Karpas-422 (cell line): ENCODE measurements around the gene GATA2. TPM values are rescaled to one million over a fixed set of nuclear protein-coding genes. Genes with fewer than 3 reads are reported as not detected.

ENCODE experiments used
- DNase-seq: peaks from one replicate; pipeline ENCODE4 v3.0.0-alpha.2; 2015
- H2AFZ ChIP-seq: fragments of 200-600 bp; sonication (generic); 2 replicates; pipeline ENCODE4 v1.6.1; 2014; ENCODE audit warnings: antibody characterized with exemption, low read length, mixed read lengths
- H3K27ac ChIP-seq: fragments of 200-600 bp; sonication (generic); 2 replicates; pipeline ENCODE4 v1.5.1; 2014; ENCODE audit warnings: mild to moderate bottlenecking, low read length, moderate library complexity
- H3K27me3 ChIP-seq: fragments of 200-600 bp; sonication (generic); 2 replicates; pipeline ENCODE4 v1.6.1; 2014; ENCODE audit warnings: low read length, mixed read lengths
- H3K36me3 ChIP-seq: fragments of 200-600 bp; sonication (generic); 2 replicates; pipeline ENCODE4 v1.6.1; 2014; ENCODE audit warnings: low read length, mixed read lengths; ENCODE audit not compliant: insufficient read depth
- H3K4me1 ChIP-seq: fragments of 200-600 bp; sonication (generic); 2 replicates; pipeline ENCODE4 v1.6.1; 2014; ENCODE audit warnings: mild to moderate bottlenecking, low read length, mixed read lengths
- H3K4me2 ChIP-seq: fragments of 200-600 bp; sonication (generic); 2 replicates; pipeline ENCODE4 v1.6.1; 2014; ENCODE audit warnings: low read length, low read depth, mild to moderate bottlenecking; ENCODE audit not compliant: poor library complexity, severe bottlenecking
- H3K4me3 ChIP-seq: fragments of 200-600 bp; sonication (generic); 2 replicates; pipeline ENCODE4 v1.5.1; 2014; ENCODE audit warnings: mild to moderate bottlenecking, antibody characterized with exemption, low read length, mixed read lengths
- H3K79me2 ChIP-seq: fragments of 200-600 bp; sonication (generic); 2 replicates; pipeline ENCODE4 v1.6.1; 2014; ENCODE audit warnings: mild to moderate bottlenecking, low read length, mixed read lengths
- H3K9ac ChIP-seq: fragments of 200-600 bp; sonication (generic); 2 replicates; pipeline ENCODE4 v1.6.0; 2014; ENCODE audit warnings: low read length
- H3K9me2 ChIP-seq: fragments of 200-600 bp; sonication (generic), shearing (Covaris generic); replicated peaks from 2 replicates; pipeline ENCODE4 v1.6.0; 2014; ENCODE audit warnings: mild to moderate bottlenecking, low read length, moderate library complexity; ENCODE audit not compliant: insufficient read depth
- H3K9me3 ChIP-seq: fragments of 300-700, 200-600 bp; sonication (generic); 2 replicates; pipeline ENCODE4 v1.6.1; 2014; ENCODE audit warnings: low read length, mixed read lengths
- H4K20me1 ChIP-seq: fragments of 200-600 bp; sonication (generic); 2 replicates; pipeline ENCODE4 v1.6.1; 2014; ENCODE audit warnings: mild to moderate bottlenecking, antibody characterized with exemption, low read length, low read depth; ENCODE audit not compliant: insufficient read depth
- total RNA-seq: library from RNA; depleted of rRNA; stranded (reverse); fragments of >200 nt; shearing (Covaris generic); gene quantifications from 2 replicates; pipeline ENCODE4 v1.2.3, GENCODE V29; 2014; ENCODE audit warnings: low replicate concordance

The GATA2 gene
- total RNA-seq, 1 experiment from 2014 or later, result not detected

GRCh38 chr3:128476659-128477058 lies 16.3 kb downstream of the GATA2 start:
- Histone ChIP-seq H3K79me2 (no peaks in the 10 kb centered on the region), H3K9me2 (no peaks in the 10 kb centered on the region), H3K4me3 (no peak overlapping the region), H3K27me3 (no peaks in the 10 kb centered on the region), H3K4me1 (no peaks in the 10 kb centered on the region), H3K9me3 (no peaks in the 10 kb centered on the region), H3K27ac (no peak overlapping the region), H3K4me2 (no peak overlapping the region), H3K36me3 (no peaks in the 10 kb centered on the region), H4K20me1 (no peaks in the 10 kb centered on the region), H3K9ac (no peak overlapping the region), H2AFZ (no peak overlapping the region)
- no peak for DNase-seq

- Histone ChIP-seq H3K79me2 (no peaks in the 10 kb centered on the region), H4K20me1 (no peaks in the 10 kb centered on the region), H3K4me2 (no peak overlapping the region), H3K4me1 (no peaks in the 10 kb centered on the region), H3K36me3 (no peaks in the 10 kb centered on the region), H3K9ac (no peak overlapping the region), H3K9me2 (no peaks in the 10 kb centered on the region), H3K4me3 (no peak overlapping the region), H3K27ac (no peak overlapping the region), H3K27me3 (no peaks in the 10 kb centered on the region), H2AFZ (no peak overlapping the region), H3K9me3 (no peaks in the 10 kb centered on the region)
- DNase-seq, result no peak
These were observed 17.6 kb downstream of the GATA2 start for GRCh38 chr3:128475355-128475754.

- Histone ChIP-seq H3K9me3 (no peaks in the 10 kb centered on the region), H3K9me2 (no peaks in the 10 kb centered on the region), H3K27me3 (no peaks in the 10 kb centered on the region), H3K27ac (no peak overlapping the region), H3K36me3 (no peaks in the 10 kb centered on the region), H3K4me3 (no peak overlapping the region), H3K4me2 (no peak overlapping the region), H2AFZ (no peak overlapping the region), H4K20me1 (no peaks in the 10 kb centered on the region), H3K9ac (no peak overlapping the region), H3K4me1 (no peaks in the 10 kb centered on the region), H3K79me2 (no peaks in the 10 kb centered on the region)
- DNase-seq, result no peak
These were observed 19.3 kb downstream of the GATA2 start for GRCh38 chr3:128473737-128474136.

- H3K27me3 ChIP-seq, result no peaks in the 10 kb centered on the region
- H3K4me1 ChIP-seq, result no peaks in the 10 kb centered on the region
- H3K4me3 ChIP-seq, result no peak overlapping the region
- no peaks in the 10 kb centered on the region for H3K9me3 ChIP-seq
- no peaks in the 10 kb centered on the region; the same call in 1 of the 2 replicates for H4K20me1 ChIP-seq
- H3K4me2 ChIP-seq, result no peak overlapping the region
- DNase-seq, result no peak
- H3K79me2 ChIP-seq, result no peaks in the 10 kb centered on the region
- H3K9ac ChIP-seq, result no peak overlapping the region
- H3K9me2 ChIP-seq, result no peaks in the 10 kb centered on the region
- H3K36me3 ChIP-seq, result no peaks in the 10 kb centered on the region
- no peak overlapping the region for H2AFZ ChIP-seq
- H3K27ac ChIP-seq, result no peak overlapping the region
These were observed 19.9 kb downstream of the GATA2 start for GRCh38 chr3:128473180-128473519.

- H4K20me1 ChIP-seq, result no peaks in the 10 kb centered on the region; the same call in 1 of the 2 replicates
- H3K79me2 ChIP-seq, result no peaks in the 10 kb centered on the region
- no peak overlapping the region for H3K27ac ChIP-seq
- no peaks in the 10 kb centered on the region for H3K36me3 ChIP-seq
- no peaks in the 10 kb centered on the region for H3K4me1 ChIP-seq
- no peak overlapping the region for H3K4me2 ChIP-seq
- H2AFZ ChIP-seq, result no peak overlapping the region
- H3K9me3 ChIP-seq, result no peaks in the 10 kb centered on the region
- no peak for DNase-seq
- H3K4me3 ChIP-seq, result no peak overlapping the region
- no peak overlapping the region for H3K9ac ChIP-seq
- no peaks in the 10 kb centered on the region for H3K9me2 ChIP-seq
- H3K27me3 ChIP-seq, result no peaks in the 10 kb centered on the region
These were observed 20.4 kb downstream of the GATA2 start for GRCh38 chr3:128472449-128473179.

GRCh38 chr3:128471720-128472119 lies 21.3 kb downstream of the GATA2 start:
- Histone ChIP-seq H3K4me3 (no peak overlapping the region), H3K79me2 (no peaks in the 10 kb centered on the region), H3K9me2 (no peaks in the 10 kb centered on the region), H3K4me2 (no peak overlapping the region), H3K27ac (no peak overlapping the region), H3K36me3 (no peaks in the 10 kb centered on the region), H4K20me1 (no peaks in the 10 kb centered on the region; the same call in 1 of the 2 replicates), H2AFZ (no peak overlapping the region), H3K4me1 (no peaks in the 10 kb centered on the region), H3K27me3 (no peaks in the 10 kb centered on the region), H3K9me3 (no peaks in the 10 kb centered on the region), H3K9ac (no peak overlapping the region)
- DNase-seq, result no peak

GRCh38 chr3:128471110-128471509 lies 21.9 kb downstream of the GATA2 start:
- Histone ChIP-seq H3K9ac (no peak overlapping the region), H3K27me3 (no peaks in the 10 kb centered on the region), H3K4me3 (no peak overlapping the region), H3K4me1 (no peaks in the 10 kb centered on the region), H4K20me1 (no peaks in the 10 kb centered on the region; the same call in 1 of the 2 replicates), H3K9me3 (no peaks in the 10 kb centered on the region), H3K9me2 (no peaks in the 10 kb centered on the region), H3K27ac (no peak overlapping the region), H3K79me2 (no peaks in the 10 kb centered on the region), H2AFZ (no peak overlapping the region), H3K4me2 (no peak overlapping the region), H3K36me3 (no peaks in the 10 kb centered on the region)
- DNase-seq, result no peak

- Histone ChIP-seq H3K9me3 (no peaks in the 10 kb centered on the region), H3K4me3 (no peak overlapping the region), H3K4me1 (no peaks in the 10 kb centered on the region), H3K9ac (no peak overlapping the region), H3K4me2 (no peak overlapping the region), H3K79me2 (no peaks in the 10 kb centered on the region), H3K36me3 (no peaks in the 10 kb centered on the region), H3K27me3 (no peaks in the 10 kb centered on the region), H3K27ac (no peak overlapping the region), H3K9me2 (no peaks in the 10 kb centered on the region), H2AFZ (no peak overlapping the region), H4K20me1 (no peaks in the 10 kb centered on the region; the same call in 1 of the 2 replicates)
- DNase-seq, result no peak
These were observed 22.7 kb downstream of the GATA2 start for GRCh38 chr3:128470134-128470899.
